ENCODE measurements around the gene CHSY1. TPM values are rescaled to one million over a fixed set of nuclear protein-coding genes. Genes with fewer than 3 reads are reported as not detected.

The CHSY1 gene
- total RNA-seq, 1 experiment from 2014 or later = 29.8 TPM

DNA sequence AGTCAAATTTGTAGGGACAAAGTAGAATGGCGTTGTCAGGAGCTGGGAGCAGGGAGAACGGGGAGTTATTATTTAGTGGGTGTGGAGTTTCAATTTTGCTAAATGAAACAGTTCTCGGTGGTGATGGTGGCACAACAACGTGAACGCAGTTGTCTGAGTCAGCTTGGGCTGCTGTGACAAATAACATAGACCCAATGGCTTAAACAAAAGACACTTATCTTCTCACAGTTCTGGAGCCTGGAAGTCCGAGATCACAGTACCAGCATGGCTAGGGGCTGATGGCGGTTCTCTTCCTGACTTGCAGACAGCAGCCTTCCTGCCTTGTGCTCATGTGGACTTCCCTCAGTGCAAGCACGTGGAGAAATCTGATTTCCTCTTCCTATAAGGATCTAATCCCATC lies 90.2 kb downstream of the CHSY1 start:
- no peak for DNase-seq (ENCODE audit: unreplicated experiment)
- CTCF ChIA-PET = interaction anchor here (0.6 to 0.8 kb wide), 2 partner anchors 217 to 243 kb away, joined by 3 read pairs; no protein-coding TSS in a partner anchor
- intact Hi-C loops (cut with micrococcal nuclease) = no loop called here
- no peak overlapping the region for H3K4me3 Mint-ChIP-seq (ENCODE audit: unreplicated experiment)
- no TSS peak for BruUV-seq (replicated peaks)
- TF ChIP-seq, protein P1, sequence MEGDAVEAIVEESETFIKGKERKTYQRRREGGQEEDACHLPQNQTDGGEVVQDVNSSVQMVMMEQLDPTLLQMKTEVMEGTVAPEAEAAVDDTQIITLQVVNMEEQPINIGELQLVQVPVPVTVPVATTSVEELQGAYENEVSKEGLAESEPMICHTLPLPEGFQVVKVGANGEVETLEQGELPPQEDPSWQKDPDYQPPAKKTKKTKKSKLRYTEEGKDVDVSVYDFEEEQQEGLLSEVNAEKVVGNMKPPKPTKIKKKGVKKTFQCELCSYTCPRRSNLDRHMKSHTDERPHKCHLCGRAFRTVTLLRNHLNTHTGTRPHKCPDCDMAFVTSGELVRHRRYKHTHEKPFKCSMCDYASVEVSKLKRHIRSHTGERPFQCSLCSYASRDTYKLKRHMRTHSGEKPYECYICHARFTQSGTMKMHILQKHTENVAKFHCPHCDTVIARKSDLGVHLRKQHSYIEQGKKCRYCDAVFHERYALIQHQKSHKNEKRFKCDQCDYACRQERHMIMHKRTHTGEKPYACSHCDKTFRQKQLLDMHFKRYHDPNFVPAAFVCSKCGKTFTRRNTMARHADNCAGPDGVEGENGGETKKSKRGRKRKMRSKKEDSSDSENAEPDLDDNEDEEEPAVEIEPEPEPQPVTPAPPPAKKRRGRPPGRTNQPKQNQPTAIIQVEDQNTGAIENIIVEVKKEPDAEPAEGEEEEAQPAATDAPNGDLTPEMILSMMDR (IDR thresholded peaks at IDR 0.05; ENCODE audit: unreplicated experiment) = no peak
- no peak overlapping the region for H3K27ac Mint-ChIP-seq (ENCODE audit: low read depth, unreplicated experiment)
- H3K27me3 Mint-ChIP-seq (ENCODE audit: insufficient read depth, unreplicated experiment) = no peaks in the 10 kb centered on the region
- no peaks in the 10 kb centered on the region for H3K4me1 Mint-ChIP-seq (ENCODE audit: insufficient read depth, unreplicated experiment)
- H3K36me3 Mint-ChIP-seq (ENCODE audit: insufficient read depth, unreplicated experiment) = peaks cover 8% of the 10 kb centered on the region
- POLR2A ChIA-PET = no interaction called here
- H3K9me3 Mint-ChIP-seq (ENCODE audit: unreplicated experiment) = peaks cover 6% of the 10 kb centered on the region

DNA sequence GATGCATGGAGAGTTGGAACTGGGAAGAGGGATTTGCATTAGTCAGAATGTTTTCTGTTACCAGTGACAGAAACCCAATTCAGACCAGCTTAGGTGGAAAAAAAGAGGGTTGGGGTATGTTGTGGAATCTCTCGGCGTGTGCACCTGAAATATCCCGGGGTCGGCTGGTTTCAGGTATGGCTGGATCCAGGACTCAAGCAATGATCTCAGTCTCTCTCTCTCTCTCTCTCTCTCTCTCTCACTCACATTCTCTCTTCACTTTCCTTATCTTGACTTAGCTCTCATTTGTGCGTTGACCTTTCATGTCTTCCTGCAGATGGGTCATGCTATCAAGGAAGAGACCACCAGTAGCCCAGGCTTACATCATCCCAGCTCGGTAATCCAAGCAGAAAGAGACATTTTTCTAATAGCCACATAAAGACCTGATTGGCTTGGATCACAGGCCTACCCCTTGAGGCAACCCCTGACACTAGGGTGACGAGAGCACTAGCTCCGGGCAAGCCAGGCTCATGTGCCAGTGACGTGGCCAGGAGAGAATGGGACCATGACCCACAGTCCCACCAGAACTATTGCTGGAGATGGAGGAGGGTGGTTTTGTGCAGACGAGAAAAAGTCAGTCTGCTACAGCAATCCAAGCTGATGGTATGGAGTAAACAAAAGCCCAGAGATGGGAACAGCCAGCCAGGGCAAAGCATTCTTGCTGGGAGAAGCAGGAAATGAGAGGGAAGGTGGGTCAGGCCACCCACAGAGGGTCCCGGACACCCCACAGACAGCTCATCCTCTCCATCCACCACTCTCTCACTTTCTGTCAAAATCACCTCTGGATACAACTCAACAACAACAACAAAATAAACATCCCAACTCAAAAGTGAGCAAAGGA lies 91.7 kb downstream of the CHSY1 start:
- ChIA-PET POLR2A (interaction anchor here (0.6 to 1.2 kb wide), 2 partner anchors 10 to 205 kb away, joined by 3 read pairs; no protein-coding TSS in a partner anchor), CTCF (interaction anchor here (0.6 to 1.6 kb wide), 2 partner anchors 10 to 1905 kb away, joined by 3 to 4 read pairs; no protein-coding TSS in a partner anchor)
- intact Hi-C loops (cut with micrococcal nuclease) = no loop called here
- Mint-ChIP-seq H3K4me1 (ENCODE audit: insufficient read depth, unreplicated experiment) (no peaks in the 10 kb centered on the region), H3K27ac (ENCODE audit: low read depth, unreplicated experiment) (no peak overlapping the region), H3K27me3 (ENCODE audit: insufficient read depth, unreplicated experiment) (no peaks in the 10 kb centered on the region), H3K9me3 (ENCODE audit: unreplicated experiment) (peaks cover 6% of the 10 kb centered on the region), H3K4me3 (ENCODE audit: unreplicated experiment) (no peak overlapping the region), H3K36me3 (ENCODE audit: insufficient read depth, unreplicated experiment) (peaks cover 8% of the 10 kb centered on the region)
- BruUV-seq (replicated peaks) = no TSS peak
- DNase-seq (ENCODE audit: unreplicated experiment) = no peak
- TF ChIP-seq, protein P1 (IDR thresholded peaks at IDR 0.05; ENCODE audit: unreplicated experiment) = no peak

DNA sequence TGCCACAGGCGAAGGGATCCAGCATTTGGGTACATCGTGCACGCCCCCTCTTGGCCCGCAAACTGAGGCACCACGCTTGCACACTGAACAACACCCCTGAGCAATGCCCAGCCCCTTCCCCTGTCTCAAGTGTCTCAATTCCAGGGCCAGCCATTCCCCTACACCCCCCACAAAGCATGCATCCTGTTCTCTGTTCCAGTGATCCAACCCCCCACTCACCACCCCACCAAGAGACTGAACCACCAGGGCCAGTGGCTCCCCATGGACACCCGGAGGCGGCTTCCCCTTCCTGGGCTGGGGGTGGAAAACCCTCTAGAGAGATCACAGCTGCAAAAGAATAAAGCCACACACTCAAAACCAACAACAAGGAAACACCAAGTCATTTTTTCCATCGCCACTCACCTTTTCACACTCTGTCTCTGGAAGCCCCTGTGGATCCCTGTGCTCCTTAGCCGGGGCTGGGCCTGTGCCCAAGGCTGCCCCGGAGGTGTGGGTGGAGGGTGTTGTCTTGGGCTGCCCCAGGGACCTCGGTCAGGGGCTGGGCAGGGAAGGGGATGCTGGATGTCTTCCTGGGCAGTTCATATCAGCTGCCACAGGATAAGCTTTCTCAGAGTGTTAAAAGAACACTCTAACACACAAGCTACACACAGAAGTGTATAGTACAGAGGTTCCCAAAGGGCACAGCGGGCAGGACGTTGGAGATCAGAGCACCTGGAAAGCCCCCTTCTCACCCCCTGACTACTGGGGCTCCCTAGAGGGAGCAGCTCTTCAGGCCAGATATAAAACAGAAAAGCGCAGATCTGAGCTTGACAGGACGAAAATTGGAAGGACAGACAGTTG lies 92.5 kb downstream of the CHSY1 start:
- BruUV-seq (replicated peaks) = no TSS peak
- Mint-ChIP-seq H3K9me3 (ENCODE audit: unreplicated experiment) (peaks cover 3% of the 10 kb centered on the region), H3K4me1 (ENCODE audit: insufficient read depth, unreplicated experiment) (no peaks in the 10 kb centered on the region), H3K27ac (ENCODE audit: low read depth, unreplicated experiment) (no peak overlapping the region), H3K4me3 (ENCODE audit: unreplicated experiment) (no peak overlapping the region), H3K27me3 (ENCODE audit: insufficient read depth, unreplicated experiment) (no peaks in the 10 kb centered on the region), H3K36me3 (ENCODE audit: insufficient read depth, unreplicated experiment) (peaks cover 8% of the 10 kb centered on the region)
- POLR2A ChIA-PET = interaction anchor here (0.6 to 1.2 kb wide), 2 partner anchors 11 to 204 kb away, joined by 3 read pairs; no protein-coding TSS in a partner anchor
- intact Hi-C loops (cut with micrococcal nuclease) = no loop called here
- CTCF ChIA-PET = interaction anchor here (0.6 to 1.6 kb wide), 3 partner anchors 9 to 1904 kb away, joined by 3 to 4 read pairs (median 3); no protein-coding TSS in a partner anchor
- TF ChIP-seq, protein P1 (IDR thresholded peaks at IDR 0.05; ENCODE audit: unreplicated experiment) = no peak
- no peak for DNase-seq (ENCODE audit: unreplicated experiment)
